NCI-H1105 (cell line): ENCODE measurements around the gene SLC66A2.

Experiments
- DNase-seq: peaks from one replicate; lab custom pipeline; 2025; lab: John Stamatoyannopoulos, UW

SLC66A2 gene

DNA sequence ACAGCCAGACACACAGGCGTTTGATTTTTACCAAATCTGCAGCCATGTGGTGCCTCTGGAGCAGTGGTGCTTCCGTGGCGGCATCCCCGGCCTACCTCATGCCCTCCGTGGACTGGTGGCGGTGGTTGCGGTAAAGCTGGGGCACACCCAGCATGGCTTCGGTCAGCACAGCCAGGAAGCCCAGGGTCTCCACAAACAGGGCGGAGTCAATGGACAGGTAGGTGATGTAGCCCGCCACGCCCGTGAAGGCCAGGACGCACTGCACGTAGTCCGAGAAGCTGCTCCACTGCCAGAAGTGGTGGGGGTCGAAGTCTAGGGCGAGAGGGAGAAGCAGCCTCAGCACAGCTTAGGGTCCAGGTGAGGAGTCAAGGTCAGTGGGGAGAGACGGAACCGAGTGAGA is 32.4 kb downstream of the SLC66A2 start:
- DNase-seq = no peak

- DNase-seq = no peak
Measured at GRCh38 chr18:79918615-79919011, 32.8 kb downstream of the SLC66A2 start.

DNA sequence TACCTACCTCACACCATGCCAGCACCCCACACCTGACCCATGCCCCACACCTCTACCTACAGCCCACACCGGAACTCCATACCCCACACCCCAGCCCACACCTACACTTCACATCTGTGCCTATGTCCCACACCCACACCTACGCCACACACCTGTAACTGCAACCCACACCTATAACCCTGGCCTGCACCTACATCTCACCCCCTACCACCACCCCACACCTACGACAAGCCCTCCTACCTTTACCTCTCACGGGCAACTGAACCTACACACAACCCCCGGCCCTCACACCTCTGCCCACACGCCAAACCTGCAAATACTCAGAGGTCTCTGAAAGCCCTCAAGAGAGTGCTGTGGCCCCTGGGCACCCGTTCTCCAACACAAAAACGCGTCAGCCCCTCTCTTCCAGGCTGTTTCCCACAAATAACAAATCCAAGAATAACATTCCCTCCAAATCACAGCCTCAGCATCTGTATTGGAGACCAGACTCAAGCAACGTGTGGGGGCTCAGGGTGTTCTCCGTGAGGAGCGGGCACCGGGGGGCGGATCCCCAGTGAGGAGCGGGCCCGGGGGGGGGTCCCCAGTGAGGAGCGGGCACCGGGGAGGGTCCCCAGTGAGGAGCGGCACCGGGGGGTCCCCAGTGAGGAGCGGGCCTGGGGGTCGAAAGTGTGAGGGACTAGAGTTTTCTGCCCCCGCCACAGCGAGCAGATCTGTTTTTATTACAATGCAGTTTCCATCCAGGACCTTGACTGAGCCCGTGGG is 33.4 kb downstream of the SLC66A2 start:
- no peak for DNase-seq

DNA sequence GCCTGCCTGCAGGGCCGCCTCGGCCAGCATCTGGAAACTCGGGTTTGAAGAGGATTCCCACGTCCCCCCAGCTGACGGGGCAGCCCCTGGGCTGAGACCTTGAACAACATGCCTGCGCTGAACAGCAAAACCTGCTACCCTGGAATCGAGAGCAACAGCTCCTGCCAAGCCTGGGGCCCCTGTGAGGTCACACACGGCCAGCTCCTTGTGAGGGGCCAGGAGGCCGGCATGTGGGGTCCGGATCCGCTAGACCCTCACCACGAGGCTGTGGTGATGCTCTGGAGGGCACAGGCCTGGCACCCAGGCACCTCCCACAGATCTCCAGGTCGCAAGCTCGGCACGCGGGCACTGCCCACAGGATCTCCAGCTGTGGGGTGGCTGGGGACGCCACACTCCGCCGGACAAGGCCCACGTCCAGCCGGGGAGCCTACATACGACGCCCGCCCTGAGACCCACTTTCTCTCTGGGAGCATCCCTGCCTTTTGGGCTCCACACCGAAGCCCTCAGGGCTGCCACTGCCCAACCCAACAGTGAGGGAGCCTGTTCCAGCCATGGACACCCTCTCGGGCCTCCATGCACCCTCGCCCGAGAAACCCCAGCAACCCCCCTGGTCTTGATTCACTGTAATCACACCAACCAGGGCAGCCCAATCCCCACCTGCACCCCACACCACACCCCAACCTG is 34.1 kb downstream of the SLC66A2 start:
- no peak for DNase-seq

DNA sequence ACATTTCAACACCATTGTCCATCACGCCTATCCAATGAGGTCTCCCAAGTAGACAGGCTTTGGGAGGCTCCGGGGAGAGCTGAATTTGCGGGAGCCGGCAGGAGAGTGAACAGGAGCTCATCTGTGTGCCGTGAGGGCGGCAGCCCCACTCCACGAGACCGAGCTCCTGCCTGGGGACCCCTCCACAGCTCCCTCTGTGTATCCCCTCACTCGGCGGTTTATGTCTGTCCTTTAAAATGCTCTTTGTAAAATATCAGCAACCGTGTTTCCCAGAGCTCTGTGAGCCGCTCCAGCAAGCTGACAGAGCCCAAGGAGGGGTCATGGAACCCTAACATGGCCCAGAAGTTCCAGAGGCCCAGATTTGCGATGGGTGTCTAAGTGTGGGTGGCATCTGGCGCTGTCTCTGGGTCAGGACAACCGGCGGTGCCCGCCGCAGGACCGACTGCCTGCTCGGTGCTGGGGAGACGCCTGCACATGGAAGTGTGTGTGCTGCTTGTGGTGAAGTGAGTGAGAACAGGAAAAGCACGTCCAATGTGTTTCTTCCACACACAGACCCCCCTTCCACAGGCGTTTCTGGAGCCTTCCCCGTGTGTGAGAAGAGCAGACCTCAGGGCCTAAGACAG is 34.8 kb downstream of the SLC66A2 start:
- no peak for DNase-seq

- DNase-seq = no peak
Measured at GRCh38 chr18:79916128-79916494, 35.3 kb downstream of the SLC66A2 start.

DNA sequence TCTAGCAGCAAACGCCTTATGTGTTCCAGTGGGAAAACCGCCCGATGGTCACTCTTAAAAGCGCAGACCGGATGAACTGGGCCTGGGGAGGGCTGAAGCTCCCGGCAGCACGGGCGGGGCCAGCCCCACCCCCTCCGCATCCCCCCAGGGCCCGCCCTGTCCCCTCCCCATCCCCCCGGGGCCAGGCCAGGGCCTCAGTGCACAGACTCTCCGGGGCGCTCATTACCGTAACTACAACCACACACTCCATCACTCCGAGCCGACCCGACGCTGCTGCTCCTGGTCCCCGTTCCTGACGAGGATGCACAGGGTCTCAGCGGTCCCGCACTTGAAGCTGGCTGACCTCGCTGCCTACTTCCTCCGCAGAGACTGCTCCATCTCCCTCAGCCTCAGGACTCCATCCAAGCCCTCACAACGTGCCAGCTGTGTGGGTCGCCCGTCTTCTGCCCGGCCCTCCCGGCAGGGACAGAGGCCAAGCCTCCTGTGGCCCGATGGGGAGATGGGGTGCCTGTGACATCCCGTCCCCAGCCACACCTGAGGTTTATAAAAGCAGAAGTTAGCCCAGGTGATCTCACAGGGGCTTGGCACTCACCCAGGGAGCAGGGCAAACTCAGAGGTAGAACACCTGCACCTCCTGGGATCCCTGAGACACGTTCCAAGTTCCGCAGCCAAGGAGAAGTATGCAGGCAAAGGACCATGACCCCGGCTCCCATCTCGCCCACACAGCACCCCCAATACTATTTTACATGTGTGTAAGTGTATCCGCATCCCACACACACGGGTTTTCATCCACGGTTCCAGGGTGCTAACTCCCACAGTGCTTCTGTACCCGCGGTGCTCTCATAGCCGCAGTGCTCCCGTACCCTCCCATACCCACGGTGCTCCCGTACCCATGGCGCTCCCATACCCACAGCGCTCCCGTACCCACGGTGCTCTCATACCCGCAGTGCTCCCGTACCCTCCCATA is 36.0 kb downstream of the SLC66A2 start:
- no peak for DNase-seq

DNA sequence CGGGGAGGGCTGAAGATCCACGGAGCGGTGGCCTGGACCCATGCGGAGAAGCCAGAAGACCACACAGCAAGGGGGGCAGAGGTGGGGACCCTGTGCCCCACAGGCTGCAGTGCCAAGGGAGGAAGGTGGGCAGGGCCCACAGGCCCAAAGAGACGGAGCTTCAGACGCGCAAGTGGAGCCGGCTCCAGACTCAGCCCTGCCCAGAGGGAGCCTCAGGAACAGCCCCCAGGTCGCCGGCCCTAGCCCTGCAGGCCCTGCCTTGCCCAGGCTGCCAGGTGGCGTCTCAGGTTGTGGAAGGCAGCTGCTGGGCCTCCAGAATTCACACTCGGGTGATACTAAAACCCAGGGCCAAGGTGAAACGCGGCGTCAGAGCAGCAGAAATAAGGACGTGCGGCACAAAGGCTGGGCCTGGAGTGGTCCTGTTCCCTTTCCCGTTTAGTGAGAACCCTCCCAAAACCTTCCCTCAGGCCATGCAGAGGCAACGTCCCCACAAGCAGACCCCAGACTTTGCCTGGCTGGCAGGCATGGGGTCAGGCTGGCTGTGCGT is 36.8 kb downstream of the SLC66A2 start:
- no peak for DNase-seq

GRCh38 chr18:79912994-79913831 is 38.2 kb downstream of the SLC66A2 start:
- DNase-seq = no peak

DNA sequence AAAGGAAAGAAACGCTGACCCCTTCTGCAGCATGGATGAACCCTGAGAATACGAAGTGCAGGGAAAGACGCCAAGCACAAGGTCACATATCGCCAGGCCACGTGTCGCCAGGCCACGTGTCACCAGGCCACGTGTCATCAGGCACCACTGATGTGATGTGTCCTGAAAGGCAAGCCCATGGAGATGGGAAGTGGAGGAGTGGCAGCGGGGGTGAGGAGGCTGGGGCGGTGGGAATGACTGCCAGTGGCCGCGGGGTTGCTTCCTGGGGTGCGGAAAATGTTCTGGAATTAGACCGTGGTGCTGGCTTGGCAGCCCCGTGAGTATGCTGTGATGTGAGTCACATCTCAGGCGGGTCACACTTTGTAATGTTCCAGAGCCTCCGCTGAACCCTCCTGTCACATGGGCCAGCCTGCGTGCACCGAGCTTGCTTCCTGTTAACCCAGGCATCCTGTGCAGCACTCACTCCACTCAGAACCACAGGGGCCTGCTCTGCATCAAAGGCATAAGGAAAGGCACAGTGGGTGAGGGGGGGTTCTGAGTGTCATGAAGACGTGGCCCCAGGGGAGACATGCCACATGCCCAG is 39.0 kb downstream of the SLC66A2 start:
- DNase-seq = no peak

- DNase-seq = no peak
Measured at GRCh38 chr18:79911344-79912270, 39.8 kb downstream of the SLC66A2 start.

DNA sequence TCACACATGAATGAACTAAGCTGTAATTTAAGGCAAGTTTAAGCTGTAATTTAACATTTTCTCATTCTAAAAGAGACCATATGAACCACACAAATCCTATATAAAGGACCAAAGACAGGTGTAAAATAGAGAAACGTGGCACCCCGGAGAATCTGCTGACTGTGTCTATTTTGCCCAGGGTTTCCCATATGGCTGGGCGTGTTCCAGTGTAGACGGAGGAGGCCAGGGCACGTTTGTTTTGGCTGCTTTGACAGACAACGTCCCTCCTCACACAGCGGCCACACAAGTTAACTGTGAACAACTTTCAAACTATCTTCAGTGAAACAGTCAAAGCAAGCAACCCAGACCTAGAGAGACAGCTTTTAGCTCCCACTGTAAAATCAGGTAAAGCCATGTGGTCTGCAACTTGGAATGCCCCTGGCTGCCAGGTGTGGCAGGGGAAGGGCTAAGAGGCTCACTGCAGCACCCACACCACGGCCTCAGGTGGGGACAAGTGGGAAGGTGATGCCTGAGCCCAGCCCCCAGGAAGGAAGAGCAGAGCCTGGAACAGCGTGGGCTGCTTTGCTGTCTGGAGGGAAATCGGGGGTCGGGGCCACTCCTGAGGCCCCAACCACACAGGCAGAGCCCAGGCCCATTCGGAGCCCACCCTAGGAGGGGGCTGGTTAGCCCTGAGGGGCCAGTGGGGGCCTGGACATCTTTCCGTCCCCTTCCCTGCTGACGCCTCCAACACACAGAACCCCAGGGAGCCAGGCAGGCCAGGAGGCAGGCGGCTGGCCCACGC is 40.7 kb downstream of the SLC66A2 start:
- no peak for DNase-seq

DNA sequence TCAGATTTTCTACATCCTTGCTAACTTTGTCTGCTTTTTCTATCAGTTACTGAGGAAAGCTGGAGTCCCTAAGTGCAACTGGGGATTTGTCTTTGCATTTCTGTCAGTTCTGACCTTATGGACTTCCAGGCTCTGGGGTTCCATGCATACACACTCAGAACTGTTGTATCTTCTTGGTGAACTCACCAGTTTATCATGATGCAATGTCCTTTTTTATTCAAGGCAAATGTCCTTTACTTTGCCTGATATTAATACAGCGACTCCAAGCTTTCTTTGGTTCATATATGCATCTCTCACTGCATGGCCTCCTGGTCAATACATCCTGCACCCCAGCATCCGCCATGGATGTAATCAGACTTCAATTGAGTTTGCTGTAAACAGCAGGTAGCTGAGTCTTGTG is 44.7 kb downstream of the SLC66A2 start:
- no peak for DNase-seq

DNA sequence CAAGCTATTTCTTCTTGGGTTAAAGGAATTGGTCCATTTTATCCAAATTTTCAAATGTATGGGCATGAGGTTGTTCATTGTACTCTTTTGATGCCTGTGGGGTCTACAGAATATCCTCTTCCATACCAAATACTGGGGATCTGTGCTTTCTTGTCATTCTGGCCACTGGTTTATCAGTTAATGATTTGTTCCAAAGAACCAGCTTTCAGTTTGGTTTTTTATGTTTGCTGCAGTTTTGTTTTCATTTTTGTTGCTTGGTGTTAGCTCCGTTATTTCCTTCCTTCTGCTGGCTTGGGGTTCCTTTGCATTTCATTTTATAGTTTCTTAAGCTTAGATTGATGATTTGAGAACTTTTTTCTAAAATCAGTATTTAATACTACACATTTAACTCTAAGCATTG is 45.5 kb downstream of the SLC66A2 start:
- DNase-seq = no peak

GRCh38 chr18:79905389-79905911 is 46.0 kb downstream of the SLC66A2 start:
- no peak for DNase-seq

GRCh38 chr18:79904357-79905147 is 46.9 kb downstream of the SLC66A2 start:
- no peak for DNase-seq

GRCh38 chr18:79903787-79904356 is 47.6 kb downstream of the SLC66A2 start:
- no peak for DNase-seq
